Measurements from ENCODE around the gene PIGR. TPM values are rescaled to one million over a fixed set of nuclear protein-coding genes. Genes with fewer than 3 reads are reported as not detected.

PIGR gene
- total and polyA plus RNA-seq, 9 of the 15 experiments (the other 6 are each of a cell fraction or from before 2014, with no cell fraction given) = 0.01 to 1.5 (median 0.03) TPM; not detected in 4

DNA sequence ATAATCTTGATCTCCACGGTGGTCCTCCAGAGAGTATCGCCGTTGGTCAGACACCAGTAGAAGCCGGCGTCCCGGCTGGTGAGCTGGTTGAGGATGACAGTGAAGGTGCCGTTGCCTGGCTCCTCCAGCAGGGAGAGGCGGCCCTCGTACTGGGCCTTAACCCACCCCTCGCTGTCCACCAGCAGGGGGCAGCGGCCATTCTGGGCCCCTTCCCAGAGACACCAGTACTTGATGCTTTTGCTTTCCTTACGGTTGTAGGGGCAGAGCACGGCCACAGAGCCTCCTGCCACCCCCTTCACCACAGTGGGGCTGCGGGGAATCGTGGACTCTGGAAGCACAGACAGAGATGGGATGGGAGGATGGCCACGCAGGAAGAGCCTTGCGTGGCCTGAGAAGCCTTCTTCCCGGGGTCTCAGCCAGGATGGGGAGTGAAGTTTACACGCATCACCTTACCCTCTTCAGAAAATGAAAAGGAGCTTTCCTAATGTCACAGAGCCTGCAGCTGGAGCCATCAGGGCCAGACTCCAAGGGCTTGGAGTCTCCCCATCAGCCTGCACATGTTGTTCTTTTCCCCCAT, 10.7 kb downstream of the PIGR start (continued):
- TF ChIP-seq, protein P1, sequence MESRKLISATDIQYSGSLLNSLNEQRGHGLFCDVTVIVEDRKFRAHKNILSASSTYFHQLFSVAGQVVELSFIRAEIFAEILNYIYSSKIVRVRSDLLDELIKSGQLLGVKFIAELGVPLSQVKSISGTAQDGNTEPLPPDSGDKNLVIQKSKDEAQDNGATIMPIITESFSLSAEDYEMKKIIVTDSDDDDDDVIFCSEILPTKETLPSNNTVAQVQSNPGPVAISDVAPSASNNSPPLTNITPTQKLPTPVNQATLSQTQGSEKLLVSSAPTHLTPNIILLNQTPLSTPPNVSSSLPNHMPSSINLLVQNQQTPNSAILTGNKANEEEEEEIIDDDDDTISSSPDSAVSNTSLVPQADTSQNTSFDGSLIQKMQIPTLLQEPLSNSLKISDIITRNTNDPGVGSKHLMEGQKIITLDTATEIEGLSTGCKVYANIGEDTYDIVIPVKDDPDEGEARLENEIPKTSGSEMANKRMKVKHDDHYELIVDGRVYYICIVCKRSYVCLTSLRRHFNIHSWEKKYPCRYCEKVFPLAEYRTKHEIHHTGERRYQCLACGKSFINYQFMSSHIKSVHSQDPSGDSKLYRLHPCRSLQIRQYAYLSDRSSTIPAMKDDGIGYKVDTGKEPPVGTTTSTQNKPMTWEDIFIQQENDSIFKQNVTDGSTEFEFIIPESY (CRISPR knock-in tag; IDR thresholded peaks at IDR 0.05) = peak; percentile 51; the same call in 1 of the 2 replicates
- TF ChIP-seq NUFIP1 (IDR thresholded peaks at IDR 0.05; ENCODE audit: partially characterized antibody) = no peak

DNA sequence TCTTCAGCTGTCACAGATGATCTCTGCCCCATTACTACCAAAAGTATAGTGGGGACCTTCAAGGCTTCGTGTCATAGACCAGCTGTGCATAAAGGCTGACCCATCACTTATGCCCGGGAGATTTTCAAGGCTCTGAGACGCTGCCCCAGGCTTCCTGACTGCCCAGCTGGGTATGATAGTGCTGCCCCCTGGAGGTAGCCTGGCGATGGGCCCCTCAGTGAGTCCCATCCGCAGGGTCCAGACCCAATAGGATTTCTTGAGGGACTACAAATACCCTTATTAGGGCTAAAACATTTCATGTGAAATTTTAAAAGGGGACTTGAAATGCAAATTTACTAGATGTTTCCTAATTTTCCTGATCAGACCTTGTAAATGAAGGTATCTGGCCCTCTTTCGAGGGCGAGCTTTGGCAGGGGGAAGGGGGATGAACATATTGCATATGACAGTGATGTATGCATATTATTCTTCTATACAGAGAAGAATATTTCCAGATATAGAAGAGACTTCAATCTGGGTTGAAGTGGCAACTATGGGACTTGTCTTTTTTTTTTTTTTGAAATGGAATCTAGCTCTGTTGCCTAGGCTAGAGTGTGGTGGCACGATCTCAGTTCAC, 12.8 kb downstream of the PIGR start:
- in situ Hi-C loops (cut with MboI) = loop anchor here (10.0 kb wide), 1 partner anchor 141 kb away; no protein-coding TSS in a partner anchor
- Histone ChIP-seq H3K27me3 (ENCODE audit: control insufficient read depth in 2 of 2, insufficient read depth in 2 of 2, low read length in 2 of 2) (no peaks in the 10 kb centered on the region), H3K9me1 (ENCODE audit: control insufficient read depth, insufficient read depth, low read length) (no peaks in the 10 kb centered on the region), H3K4me2 (ENCODE audit: insufficient read depth, low read length) (no peak overlapping the region), H4K20me1 (replicated peaks; ENCODE audit: control insufficient read depth, insufficient read depth, low read length) (no peaks in the 10 kb centered on the region), H3K9me3 (replicated peaks; ENCODE audit: control insufficient read depth, insufficient read depth, low read depth, low read length) (no peaks in the 10 kb centered on the region), H3K36me3 (ENCODE audit: control insufficient read depth, insufficient read depth, low read length) (no peaks in the 10 kb centered on the region), H3K27ac (ENCODE audit: extremely low read depth, low read depth, low read length) (no peak overlapping the region), H2AFZ (ENCODE audit: low read depth, low read length) (no peak overlapping the region), H3K4me3 (no peak overlapping the region), H3K4me1 (replicated peaks in 1 of 2; ENCODE audit: control insufficient read depth in 2 of 2, insufficient read depth in 2 of 2, low read length in 2 of 2) (peaks cover 9% of the 10 kb centered on the region in 2 experiments; a peak in 4 of 5 replicates), H3K79me2 (ENCODE audit: control insufficient read depth, insufficient read depth, low read length) (no peaks in the 10 kb centered on the region), H3K9ac (ENCODE audit: insufficient read depth in 1 of 2, low read depth in 2 of 2, low read length in 2 of 2) (no peak overlapping the region)
- WGBS (ENCODE audit: insufficient coverage, low coverage, missing lambda C conversion rate) = 46% methylated on average over 8 of the region's 8 CpGs
- DNase-seq (ENCODE audit: extremely low read depth in 1 of 4, low spot score in 3 of 4) = peak; percentile 71 to 83 (median 80)
- ChIA-PET CTCF (ENCODE audit: low intra/inter-chr PET ratio) (interaction anchor here (0.6 to 7.6 kb wide), 4 partner anchors 21 to 633 kb away, joined by 3 to 83 read pairs (median 20); no protein-coding TSS in a partner anchor), POLR2A (interaction anchor here (0.5 to 1.2 kb wide), 4 partner anchors 8 to 451 kb away, joined by 3 to 4 read pairs (median 4); no protein-coding TSS in a partner anchor)
- peak; percentile 70 for ATAC-seq
- peak; percentile 57 for FAIRE-seq
- BruUV-seq (replicated peaks) = no TSS peak
- intact Hi-C loops (cut with micrococcal nuclease) = loop anchor here (5.0 kb wide), 1 partner anchor 474 kb away; no protein-coding TSS in a partner anchor
- TF ChIP-seq TCF7 (IDR thresholded peaks at IDR 0.05; ENCODE audit: borderline replicate concordance) (no peak), NCOR1 (IDR thresholded peaks at IDR 0.05) (no peak), RBM17 (IDR thresholded peaks at IDR 0.05; ENCODE audit: borderline replicate concordance, low read depth, low read length) (no peak), MECOM (CRISPR knock-in tag; IDR thresholded peaks at IDR 0.05) (no peak), RAD21 (CRISPR knock-in tag; conservative IDR thresholded peaks at IDR 0.05 in 1 of 2, IDR thresholded peaks at IDR 0.05 in 1 of 2) (peak; percentile 45 to 56), RCOR1 (IDR thresholded peaks at IDR 0.05; ENCODE audit: borderline replicate concordance in 1 of 2, low read depth in 2 of 2, low read length in 2 of 2) (no peak), MYNN (IDR thresholded peaks at IDR 0.05) (no peak), MYNN (CRISPR knock-in tag; IDR thresholded peaks at IDR 0.05) (no peak), FOXM1 (IDR thresholded peaks at IDR 0.05; ENCODE audit: low read depth) (no peak), FOXM1 (CRISPR knock-in tag; IDR thresholded peaks at IDR 0.05; ENCODE audit: low read depth) (no peak), ZNF274 (IDR thresholded peaks at IDR 0.05; ENCODE audit: borderline replicate concordance, low read depth, low read length) (no peak)
- TF ChIP-seq, protein P2, sequence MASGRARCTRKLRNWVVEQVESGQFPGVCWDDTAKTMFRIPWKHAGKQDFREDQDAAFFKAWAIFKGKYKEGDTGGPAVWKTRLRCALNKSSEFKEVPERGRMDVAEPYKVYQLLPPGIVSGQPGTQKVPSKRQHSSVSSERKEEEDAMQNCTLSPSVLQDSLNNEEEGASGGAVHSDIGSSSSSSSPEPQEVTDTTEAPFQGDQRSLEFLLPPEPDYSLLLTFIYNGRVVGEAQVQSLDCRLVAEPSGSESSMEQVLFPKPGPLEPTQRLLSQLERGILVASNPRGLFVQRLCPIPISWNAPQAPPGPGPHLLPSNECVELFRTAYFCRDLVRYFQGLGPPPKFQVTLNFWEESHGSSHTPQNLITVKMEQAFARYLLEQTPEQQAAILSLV (tag; IDR thresholded peaks at IDR 0.05) = no peak
- TF ChIP-seq, protein P3, sequence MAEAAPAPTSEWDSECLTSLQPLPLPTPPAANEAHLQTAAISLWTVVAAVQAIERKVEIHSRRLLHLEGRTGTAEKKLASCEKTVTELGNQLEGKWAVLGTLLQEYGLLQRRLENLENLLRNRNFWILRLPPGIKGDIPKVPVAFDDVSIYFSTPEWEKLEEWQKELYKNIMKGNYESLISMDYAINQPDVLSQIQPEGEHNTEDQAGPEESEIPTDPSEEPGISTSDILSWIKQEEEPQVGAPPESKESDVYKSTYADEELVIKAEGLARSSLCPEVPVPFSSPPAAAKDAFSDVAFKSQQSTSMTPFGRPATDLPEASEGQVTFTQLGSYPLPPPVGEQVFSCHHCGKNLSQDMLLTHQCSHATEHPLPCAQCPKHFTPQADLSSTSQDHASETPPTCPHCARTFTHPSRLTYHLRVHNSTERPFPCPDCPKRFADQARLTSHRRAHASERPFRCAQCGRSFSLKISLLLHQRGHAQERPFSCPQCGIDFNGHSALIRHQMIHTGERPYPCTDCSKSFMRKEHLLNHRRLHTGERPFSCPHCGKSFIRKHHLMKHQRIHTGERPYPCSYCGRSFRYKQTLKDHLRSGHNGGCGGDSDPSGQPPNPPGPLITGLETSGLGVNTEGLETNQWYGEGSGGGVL (CRISPR knock-in tag; IDR thresholded peaks at IDR 0.05) = no peak
